Fibroblast of lung (primary cell): ENCODE data around the gene GRIK2.

Experiments
- EZH2 ChIP-seq: IDR thresholded peaks from 2 replicates; pipeline ENCODE4 v1.5.1; 2012; ENCODE audit warnings: low read length, control low read depth, mild to moderate bottlenecking; ENCODE audit errors: missing control alignments
- TF ChIP-seq, protein P1 (sequence below), 2 donors: IDR thresholded peaks in 1 of 2; conservative IDR thresholded peaks in 1 of 2; 1 replicate in 1 of 2; 2 replicates in 1 of 2; pipeline ENCODE4 v1.5.1; 2011 to 2012; ENCODE audit warnings: low read length in 2 of 2, control low read depth in 1 of 2, inconsistent platforms in 1 of 2, low read depth in 1 of 2, mild to moderate bottlenecking in 1 of 2

DNA sequence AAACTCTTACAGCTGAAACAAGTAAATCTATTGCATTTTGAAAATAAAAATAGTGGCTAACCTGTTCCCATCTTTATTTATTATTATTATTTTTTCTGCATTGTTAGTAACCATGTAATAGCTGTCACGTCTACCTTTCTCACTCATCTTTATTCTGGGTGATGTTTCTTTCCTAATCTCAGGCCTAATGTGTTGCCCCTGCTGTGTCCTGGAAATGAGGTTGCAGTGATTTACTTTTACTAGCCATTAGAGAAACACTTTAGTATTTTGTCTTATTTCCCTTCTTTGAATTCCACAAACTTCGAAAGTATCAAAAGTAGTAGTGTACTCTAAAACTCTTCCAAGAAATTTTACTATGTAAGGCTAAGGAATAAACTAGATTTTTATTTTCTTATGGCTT is 546.9 kb downstream of the GRIK2 start:
- TF ChIP-seq, protein P1, sequence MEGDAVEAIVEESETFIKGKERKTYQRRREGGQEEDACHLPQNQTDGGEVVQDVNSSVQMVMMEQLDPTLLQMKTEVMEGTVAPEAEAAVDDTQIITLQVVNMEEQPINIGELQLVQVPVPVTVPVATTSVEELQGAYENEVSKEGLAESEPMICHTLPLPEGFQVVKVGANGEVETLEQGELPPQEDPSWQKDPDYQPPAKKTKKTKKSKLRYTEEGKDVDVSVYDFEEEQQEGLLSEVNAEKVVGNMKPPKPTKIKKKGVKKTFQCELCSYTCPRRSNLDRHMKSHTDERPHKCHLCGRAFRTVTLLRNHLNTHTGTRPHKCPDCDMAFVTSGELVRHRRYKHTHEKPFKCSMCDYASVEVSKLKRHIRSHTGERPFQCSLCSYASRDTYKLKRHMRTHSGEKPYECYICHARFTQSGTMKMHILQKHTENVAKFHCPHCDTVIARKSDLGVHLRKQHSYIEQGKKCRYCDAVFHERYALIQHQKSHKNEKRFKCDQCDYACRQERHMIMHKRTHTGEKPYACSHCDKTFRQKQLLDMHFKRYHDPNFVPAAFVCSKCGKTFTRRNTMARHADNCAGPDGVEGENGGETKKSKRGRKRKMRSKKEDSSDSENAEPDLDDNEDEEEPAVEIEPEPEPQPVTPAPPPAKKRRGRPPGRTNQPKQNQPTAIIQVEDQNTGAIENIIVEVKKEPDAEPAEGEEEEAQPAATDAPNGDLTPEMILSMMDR (conservative IDR thresholded peaks at IDR 0.05 in 1 of 2, IDR thresholded peaks at IDR 0.05 in 1 of 2; ENCODE audit: low read depth in 1 of 2, low read length in 2 of 2), result no peak
- TF ChIP-seq EZH2, result no peak
